HG02885 (cell line): ENCODE results near the gene TEAD1.
"Not testable (repeated sequence)": the region's sequence is repeated elsewhere in the genome, so short reads cannot be mapped to it uniquely, and the experiment has no call there.

Source experiments
- ATAC-seq: cut with Tn5 transposase; IDR thresholded peaks from one replicate; pipeline ENCODE4 v1.9.1; 2021; ENCODE audit warnings: mild to moderate bottlenecking; ENCODE audit not compliant: unreplicated experiment, poor library complexity

The TEAD1 gene

GRCh38 chr11:12756867-12757266, 82.6 kb downstream of the TEAD1 start:
- ATAC-seq = no peak

GRCh38 chr11:12757416-12757815, 83.2 kb downstream of the TEAD1 start:
- no peak for ATAC-seq

- not testable (repeated sequence) for ATAC-seq
Measured at GRCh38 chr11:12758117-12758516, 83.9 kb downstream of the TEAD1 start.

- ATAC-seq = no peak
Measured at GRCh38 chr11:12761029-12761428, 86.8 kb downstream of the TEAD1 start.

- no peak for ATAC-seq
Measured at GRCh38 chr11:12762278-12762677, 88.1 kb downstream of the TEAD1 start.

GRCh38 chr11:12762696-12763324, 88.6 kb downstream of the TEAD1 start:
- ATAC-seq = no peak

- ATAC-seq = no peak
Measured at GRCh38 chr11:12764187-12764914, 90.1 kb downstream of the TEAD1 start.

GRCh38 chr11:12765428-12765827, 91.2 kb downstream of the TEAD1 start:
- ATAC-seq = no peak

GRCh38 chr11:12767027-12767426, 92.8 kb downstream of the TEAD1 start:
- no peak for ATAC-seq

- no peak for ATAC-seq
Measured at GRCh38 chr11:12767577-12767976, 93.4 kb downstream of the TEAD1 start.

- peak; percentile 89 for ATAC-seq
Measured at GRCh38 chr11:12768726-12769673, 94.8 kb downstream of the TEAD1 start.

- ATAC-seq = no peak
Measured at GRCh38 chr11:12769834-12770345, 95.7 kb downstream of the TEAD1 start.

GRCh38 chr11:12770435-12770834, 96.2 kb downstream of the TEAD1 start:
- ATAC-seq = no peak

- no peak for ATAC-seq
Measured at GRCh38 chr11:12770966-12771597, 96.9 kb downstream of the TEAD1 start.

GRCh38 chr11:12771875-12772274, 97.7 kb downstream of the TEAD1 start:
- ATAC-seq = no peak

- no peak for ATAC-seq
Measured at GRCh38 chr11:12772324-12772723, 98.1 kb downstream of the TEAD1 start.

- no peak for ATAC-seq
Measured at GRCh38 chr11:12773591-12773990, 99.4 kb downstream of the TEAD1 start.

- ATAC-seq = no peak
Measured at GRCh38 chr11:12775955-12776354, 101.7 kb downstream of the TEAD1 start.

GRCh38 chr11:12777208-12777874, 103.1 kb downstream of the TEAD1 start:
- no peak for ATAC-seq
